NCI-H2171 treated with DMSO at 0.1 percent for 48 hours (cell line): ENCODE measurements around the gene OCA2.

Experiments used
- DNase-seq: peaks from one replicate; lab custom pipeline; 2025; lab: John Stamatoyannopoulos, UW

OCA2 gene

DNA sequence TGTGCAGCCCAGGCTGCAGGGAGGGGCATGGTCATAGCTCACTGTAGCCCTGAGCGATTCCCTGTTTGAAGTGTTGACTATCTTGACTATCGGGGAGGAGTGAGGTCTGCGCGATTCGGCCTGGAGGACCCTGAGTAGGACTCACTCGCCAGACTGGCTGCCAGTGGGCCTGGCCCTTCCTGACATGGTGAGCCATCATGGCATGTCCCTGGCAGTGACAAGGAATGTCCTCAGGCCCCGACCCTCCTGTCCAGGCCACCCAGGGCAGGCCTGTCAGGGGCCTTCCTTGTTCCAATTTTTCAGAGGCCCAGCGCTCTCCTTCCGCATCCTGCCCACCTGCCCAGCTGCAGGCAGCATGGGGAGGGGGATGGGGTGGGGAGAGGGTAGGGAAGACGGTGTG lies 5.2 kb upstream of the OCA2 start:
- DNase-seq = no peak

DNA sequence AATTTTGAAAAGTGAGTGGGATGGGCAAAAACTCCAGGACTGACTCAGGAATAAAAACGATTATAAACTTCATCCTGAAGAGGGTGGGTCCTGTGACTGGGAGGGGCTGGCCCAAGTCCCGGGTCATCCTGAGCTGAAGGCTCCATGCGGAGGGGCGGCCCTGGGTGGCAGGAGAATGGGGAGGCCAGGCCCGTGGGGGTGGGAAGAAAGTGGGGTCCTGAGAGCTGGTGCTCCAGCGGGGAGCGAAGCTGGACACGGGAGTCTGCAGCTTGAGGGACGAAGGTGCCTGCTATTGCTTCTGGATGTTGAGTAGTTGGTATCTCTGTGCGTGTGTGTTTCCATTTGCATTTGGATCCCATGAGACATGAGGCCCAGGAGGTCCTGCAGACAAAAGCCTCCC lies 4.7 kb upstream of the OCA2 start:
- DNase-seq = no peak

DNA sequence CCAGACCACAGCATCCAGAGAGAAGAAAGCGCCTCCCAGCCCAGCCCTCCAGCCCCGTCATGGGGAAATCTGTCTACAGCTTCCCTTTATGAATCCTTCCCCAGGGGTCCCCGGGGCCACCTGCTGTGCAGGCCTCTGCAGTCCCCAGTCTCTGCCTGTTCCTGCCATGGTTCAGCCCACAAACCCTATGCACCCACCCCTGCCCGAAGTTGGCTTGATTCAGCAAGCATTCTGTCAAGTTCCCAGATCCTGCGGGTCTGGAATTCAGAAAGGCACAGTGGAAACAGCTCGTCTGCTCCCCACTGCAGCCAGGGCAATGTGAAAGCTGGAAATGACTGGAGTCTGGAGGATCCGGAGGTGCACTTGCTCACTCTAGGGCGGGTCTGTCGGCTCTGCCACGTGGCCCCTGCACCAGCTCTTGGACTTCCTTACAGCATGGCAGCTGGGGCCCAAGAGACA lies 2.9 kb upstream of the OCA2 start:
- no peak for DNase-seq

DNA sequence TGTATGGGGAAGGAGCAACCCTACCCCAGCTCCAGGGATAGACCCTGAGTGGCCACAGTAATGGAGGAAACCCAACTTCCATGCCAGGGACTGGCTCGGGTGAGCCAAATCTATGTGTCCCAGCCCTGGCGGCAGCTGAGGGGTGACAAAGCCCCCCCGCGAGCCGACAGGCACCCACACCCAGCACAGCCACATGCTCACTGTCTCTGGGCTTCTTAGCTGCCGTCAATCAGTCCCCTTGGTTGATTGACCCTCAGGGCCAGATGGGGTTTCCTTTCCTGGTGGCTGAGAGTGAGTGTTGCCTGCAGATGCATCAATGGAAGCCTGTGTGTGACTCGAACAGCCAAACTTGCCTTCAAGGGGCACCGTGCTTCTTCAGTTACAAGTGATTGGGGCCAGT lies 2.1 kb upstream of the OCA2 start:
- no peak for DNase-seq

DNA sequence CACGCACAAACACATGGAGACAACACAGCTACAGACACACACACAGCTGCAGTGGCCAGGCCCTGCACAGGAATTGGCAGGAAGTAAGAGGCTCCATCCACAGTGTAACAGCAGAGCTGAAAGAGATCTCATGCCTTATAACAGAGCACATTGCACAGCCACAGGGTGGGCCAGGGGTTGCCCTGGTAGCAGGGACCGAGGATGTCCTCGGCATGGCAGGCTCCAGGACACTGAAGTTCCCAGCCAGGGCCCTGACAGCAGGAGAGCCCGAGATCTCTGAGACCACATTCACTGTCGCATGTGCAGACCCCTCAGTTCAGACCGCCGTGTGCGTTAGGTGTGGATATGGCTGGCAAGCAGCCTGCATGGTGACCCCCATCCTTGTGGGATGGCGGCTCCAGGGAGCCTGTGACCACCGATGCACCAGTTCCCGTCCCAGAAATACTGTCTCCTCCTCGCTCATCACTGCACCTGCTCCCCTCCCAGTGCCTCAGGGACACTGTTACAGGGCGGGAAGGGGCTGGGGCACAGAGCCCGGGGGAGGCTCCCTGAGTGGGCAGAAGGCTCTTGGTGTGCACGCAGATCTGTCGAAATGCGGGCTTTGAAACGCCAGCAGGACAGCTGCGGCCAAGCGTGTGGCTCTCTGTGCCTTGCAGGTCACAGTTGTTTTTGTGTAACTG lies 1.5 kb upstream of the OCA2 start:
- DNase-seq = no peak

DNA sequence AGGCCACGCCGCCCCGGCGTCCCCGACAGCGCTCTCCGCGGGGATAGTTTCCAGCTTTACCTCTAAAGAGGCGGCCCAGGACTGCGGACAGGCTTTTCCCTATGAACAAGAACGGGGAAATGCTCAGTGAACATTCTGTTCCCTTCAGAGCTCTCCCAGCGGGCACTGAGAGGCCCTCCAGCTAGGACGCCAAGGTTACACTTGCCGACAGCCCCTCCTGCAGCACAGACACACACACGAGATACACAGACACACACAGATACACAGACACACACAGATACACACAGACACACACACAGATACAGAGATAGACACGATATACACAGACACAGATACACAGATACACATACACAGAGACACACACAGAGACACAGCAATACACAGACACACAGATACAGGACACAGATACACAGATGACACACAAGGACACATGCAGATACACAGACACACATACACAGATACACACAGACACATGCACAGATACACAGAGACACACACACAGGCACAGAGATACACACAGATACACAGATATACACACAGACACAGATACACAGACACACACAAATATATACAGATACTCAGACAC lies 533 bp upstream of the OCA2 start:
- DNase-seq = no peak

DNA sequence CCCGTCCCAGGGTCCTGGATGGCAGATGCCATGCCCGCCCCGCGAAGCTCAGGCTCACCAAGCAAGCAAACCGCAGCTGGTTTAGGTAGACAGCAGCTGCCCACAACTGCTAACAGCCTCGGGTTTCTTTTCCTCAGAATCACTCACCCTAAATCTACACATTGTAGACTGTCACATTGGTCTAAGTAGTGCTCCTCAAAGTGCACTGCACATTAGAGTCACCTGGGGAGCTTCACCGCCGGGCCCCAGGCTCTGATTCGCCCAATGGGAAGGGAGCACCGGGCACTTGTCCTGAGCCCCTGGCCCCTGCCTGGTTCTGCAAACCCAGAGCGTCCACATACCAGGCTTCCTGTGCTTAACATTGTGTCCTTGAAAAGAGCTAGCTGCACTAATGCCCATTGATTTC lies 752 bp downstream of the OCA2 start:
- peak; percentile 41 for DNase-seq

DNA sequence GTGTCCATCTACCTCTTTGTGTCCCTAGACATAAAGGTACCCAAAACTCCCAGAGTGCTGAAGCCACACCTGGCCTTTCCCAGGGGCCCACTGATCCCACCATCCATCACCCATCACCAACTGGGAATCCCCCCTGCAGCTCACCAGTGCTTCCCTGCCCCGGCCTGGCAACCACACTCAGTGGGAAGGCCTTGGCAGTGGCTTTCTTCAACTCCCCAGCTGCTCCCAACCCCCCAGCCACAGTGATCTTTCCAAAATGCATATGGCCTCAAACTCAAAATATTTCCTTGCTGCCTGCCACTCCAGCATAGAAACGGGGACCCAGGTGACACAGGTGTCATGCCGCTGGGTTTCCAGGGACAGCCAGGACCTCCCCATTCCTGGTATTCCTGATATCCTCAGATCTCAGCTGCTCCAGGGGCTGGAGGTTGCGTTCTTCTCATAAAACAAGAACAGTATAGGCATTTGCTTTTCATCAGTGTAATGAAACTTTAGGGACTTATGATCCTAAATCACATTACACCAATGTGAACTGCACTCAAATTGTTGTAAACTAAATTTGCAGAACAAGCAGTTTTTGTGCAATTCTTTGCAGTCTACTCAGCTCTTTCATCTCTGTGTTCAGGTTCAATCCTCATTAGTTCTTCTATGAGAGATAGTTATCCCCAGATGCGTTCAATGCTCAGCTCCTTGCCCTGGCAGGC lies 1.3 kb downstream of the OCA2 start:
- DNase-seq = no peak

DNA sequence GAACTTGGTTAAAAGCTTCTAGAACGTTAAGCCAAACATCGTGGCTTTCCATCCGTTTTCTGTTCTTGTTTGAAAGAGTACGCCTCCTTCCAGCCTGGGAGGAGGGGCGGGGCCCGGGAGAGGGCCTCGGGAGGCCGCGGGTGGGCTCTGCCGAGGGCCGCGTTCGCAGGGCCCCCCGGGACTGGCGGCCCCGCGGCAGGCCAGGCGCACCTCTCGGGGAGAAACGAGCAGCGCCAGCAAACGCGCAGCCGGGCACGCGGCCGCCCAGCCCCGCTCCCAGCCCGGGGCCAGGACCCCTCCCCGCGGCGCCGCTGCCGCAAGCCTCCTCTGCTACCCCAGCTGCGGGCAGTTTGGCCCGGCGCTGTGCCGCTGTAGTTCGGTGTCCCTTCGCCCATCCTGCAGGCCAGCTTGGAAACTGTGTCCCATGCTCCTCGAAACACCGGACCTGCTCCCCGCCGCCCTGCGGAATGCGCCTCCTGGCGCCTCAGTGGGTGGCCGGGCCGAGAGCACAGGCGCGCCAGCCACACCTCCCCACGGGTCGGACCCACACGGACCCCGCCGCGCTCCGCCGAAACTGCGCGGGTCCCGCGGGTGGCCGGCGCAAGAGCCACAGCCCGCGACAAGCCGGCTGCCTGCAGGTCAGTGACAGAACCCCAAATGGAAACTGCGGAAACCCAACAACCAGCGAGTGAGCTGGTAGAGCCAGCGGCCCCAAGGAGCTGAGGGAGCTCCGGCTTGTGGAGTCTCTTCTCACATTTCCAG lies 2.3 kb downstream of the OCA2 start:
- no peak for DNase-seq

DNA sequence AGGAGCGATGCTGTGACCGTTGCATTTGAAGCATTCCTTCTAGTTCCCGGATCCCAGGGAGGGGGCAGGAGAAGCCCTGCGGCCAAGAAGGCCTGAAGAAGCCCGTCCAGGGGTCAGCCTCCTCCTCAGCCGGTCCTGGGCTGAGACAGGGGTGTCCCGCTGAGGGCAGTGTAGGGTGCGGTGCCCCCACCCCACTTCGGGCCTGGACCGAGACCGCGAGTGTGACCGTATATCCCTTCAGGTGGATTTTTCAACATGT lies 2.8 kb downstream of the OCA2 start:
- DNase-seq = no peak

DNA sequence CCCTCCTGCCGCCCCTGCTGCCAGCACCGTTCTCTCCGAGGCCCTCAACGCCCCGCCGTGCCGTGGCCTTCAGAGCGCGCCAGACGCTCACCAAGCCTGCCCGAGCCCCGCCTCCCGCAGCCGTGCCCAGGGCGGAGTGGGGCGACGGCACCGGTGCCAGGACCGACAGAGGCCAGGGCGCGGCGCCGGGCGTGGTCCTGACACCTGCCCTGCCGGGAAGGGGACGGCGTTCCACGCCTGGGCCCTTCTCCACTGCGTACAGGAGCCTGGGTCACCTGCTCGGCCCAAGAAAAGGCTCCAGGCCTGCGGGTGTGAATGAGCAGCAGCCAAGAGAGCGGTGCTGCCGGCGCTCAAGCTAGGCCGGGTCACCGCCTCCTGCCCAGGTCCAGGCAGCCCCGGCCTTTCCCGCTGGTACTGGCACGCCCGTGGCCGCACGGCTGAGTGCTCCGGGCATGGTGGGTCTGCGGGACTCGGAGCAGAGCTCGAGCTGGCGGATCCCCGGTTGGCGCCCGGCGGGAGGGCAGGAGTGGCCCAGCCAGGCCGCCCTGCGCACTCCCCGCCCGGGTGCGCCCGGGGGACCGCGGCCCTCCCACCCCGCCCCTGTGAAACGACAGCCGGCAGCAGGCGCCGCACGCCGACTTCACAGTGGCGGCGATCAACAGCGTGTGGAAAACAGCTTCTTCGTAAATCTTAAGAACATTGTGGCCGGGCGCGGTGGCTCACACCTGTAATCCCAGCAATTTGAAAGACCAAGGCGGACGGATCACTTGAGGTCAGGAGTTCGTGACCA lies 4.2 kb downstream of the OCA2 start:
- no peak for DNase-seq

DNA sequence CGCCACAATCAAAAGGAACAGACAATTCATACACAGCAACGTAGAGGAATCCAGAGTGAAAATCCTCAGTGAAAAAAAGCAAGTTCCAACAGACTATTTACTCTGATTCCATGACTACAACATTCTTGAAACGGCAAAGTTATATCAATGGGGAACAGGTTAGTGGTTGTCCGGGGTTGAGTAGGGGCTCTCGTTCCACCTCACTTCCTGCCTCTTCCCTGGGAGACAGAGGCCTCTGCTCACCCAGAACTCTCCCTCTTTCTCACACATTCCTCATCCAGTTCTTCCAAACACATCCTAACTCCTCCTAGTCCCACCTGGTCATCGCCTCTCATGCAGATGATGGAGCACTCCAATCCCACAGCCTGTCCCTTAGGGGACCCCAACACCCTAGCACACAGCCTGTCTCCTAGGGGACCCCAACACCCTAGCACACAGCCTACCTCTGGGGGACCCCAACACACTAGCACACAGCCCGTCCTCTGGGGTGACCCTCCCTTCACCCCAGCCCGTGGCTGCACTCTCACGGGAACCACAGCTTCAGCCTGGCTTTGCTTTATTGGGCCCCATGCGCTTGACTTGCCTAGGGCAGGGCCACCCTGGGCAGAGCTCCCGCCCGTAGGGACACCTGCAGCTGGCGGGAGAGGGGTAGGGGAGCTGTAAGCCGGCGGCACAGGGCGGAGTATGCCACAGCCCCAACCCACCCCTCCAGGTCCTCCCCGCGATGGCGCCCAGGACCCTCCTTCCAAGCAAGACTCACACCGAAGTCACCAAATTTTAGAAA lies 5.2 kb downstream of the OCA2 start:
- no peak for DNase-seq

DNA sequence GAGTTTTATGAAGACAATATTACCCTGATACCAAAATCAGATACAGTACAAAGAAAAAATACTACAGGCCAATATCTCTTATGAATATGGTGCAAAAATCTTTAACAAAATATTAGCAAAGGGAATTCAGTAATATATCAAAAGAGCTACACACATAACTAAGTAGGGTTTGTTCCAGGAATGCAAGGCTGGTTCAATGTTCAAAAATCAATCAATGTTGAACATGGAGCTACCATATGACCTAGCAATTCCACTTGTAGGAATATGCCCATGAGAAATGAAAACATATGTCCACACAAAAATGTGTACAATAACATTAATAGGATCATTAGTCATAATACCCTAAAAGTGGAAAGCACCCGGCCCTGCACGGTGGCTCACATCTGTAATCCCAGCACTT lies 7.8 kb downstream of the OCA2 start:
- no peak for DNase-seq

DNA sequence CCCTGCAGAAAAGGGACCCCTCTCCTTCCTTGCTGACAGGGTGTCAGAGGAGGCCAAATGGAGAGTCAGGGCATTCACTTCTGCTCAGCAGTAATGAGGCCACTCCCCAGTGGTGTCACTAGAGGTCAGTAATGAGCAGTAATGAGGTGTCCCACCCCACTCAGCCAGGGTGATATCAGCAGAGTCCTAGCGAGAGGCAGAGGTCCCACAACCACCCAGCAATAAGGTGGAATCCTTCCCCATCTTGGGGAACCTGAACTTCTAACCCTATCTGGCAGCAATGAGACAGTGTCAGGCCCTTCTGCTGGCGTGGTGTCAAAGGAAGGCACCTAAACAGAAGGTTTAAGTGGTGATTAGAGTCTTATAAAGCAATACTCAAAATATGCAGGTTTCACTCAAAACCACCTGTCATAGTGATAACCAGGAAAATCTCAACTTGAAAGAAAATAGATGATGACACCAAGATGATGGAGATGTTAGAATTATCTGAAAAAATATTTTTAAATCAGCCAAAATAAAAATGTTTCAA lies 12.9 kb downstream of the OCA2 start:
- DNase-seq = peak; percentile 43

DNA sequence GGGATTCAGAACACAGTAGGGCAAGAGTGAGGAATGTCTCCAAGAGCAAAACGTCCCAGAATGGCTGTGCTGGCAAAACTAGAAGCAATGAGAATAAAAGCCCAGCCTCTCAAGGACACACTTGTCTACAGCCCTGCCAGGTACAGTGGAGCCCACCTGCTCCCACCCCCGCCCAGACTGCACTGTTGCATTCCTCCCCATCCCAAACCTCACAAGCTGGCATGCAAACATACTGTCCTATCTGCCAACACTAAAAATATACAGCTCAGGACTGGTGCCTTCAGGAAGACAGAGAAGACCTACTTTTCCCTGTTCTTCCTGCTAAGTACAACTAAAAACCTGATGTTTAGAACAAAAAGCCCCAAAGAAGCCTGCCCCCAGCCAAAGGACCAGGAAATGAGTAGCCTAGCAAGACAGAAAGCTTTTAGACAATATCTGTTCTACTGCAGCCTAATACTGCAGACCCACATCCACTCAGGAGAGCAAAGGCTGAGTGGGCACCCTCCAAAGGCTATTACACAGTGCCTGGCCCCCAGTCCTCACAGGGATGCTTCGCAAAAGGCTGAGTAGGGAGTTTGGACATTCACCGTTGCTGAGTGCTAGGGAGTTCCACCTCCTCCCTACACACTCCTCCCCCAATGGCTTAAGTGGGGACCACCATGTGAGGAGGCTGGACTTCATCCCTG lies 13.5 kb downstream of the OCA2 start:
- DNase-seq = no peak

DNA sequence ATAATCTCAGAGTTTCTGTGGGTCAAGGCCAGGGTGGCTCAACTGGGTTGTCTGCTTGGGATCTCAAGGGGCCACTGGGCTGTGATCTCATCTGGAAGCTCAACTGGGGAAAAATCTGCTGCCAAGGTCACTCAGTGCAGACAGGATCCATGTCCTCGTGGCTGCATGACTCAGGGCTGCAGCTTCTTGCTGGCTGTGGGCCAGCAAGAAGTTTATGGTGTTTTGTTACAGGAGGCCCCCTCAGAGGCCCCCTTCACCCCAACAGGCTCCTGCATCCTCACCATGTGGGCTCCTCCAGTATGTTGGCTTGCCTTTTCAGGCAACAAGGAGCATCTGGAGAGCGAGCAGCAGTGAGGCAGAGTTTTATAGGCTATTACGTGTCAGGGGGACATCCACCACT lies 14.6 kb downstream of the OCA2 start:
- peak; percentile 14 for DNase-seq

DNA sequence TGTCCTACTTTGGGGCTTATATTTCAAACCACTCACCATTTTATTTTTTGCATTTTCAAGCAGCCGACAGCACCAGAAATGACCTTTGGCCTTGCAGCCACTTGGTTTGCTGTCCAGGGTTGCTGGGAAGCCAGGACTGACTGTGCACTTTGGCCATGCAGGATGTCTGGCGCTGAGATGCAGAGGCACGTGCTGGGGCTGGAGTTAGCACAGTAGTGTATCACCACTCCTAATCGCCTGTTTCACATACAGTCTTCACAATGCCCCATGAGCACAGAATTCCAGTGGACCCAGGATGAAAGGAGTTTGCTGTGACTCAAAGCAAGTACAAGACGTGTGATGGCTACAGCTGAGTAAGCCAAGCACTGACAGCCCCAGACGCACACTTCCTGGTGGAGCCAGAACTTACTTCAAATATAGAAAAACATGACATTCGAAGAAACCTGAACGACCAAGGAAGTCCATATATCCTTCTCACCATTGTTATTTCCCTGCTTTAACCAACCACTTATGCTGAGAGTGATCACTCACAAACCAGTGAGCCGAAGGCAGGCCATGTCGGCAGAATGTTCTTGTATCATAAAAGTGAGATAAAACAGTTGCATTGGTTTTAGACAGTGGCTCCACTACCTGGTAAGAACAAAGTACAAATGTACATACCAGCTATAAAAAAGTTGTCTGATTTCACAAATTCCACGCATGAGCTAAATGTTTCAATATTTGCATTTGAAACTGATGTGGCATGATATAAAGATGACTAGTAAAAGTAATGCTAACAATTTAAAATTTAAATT lies 16.0 kb downstream of the OCA2 start:
- DNase-seq = no peak

DNA sequence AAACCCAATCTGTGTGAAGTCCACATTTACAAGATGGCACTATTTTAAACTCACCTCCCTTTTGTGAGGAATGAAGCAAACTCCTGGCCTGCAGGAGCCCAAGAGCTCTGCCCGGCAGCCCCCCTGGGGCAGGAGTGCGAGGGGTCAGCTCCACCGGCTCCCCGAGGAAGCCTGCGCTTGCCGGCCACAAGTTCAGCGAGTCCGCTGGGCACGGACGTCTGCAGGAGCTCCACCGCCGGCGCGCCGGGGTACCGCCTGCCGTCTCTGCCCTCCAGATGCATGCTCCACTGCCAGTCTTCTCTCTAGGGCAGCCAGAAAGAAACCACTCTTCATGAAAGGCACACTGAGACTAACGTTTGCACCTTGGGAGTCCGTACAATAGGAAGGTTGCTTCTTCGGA lies 17.5 kb downstream of the OCA2 start:
- DNase-seq = no peak

DNA sequence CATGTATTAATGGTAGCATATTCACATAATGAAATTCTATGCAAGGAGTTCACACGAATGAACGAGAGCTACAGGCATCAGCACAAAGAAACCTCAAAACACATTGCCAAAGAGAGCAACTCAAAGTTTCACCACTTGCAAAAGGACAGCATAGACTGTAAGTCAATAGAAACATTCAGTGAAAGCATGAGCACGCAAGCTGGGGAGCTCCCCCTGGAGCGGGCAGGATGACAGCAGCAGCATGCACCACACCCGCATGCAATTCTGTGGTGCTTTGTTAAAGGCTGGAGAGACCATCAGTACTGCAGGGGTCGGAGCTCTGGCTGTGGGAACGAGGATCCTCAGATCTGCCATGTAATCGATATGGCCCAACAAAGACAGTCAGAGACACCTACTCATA lies 18.7 kb downstream of the OCA2 start:
- DNase-seq = no peak
